ENCODE data around the gene PPIH.

- TF ChIP-seq POLR2A (IDR thresholded peaks at IDR 0.05), result no peak
- TF ChIP-seq, protein P1, sequence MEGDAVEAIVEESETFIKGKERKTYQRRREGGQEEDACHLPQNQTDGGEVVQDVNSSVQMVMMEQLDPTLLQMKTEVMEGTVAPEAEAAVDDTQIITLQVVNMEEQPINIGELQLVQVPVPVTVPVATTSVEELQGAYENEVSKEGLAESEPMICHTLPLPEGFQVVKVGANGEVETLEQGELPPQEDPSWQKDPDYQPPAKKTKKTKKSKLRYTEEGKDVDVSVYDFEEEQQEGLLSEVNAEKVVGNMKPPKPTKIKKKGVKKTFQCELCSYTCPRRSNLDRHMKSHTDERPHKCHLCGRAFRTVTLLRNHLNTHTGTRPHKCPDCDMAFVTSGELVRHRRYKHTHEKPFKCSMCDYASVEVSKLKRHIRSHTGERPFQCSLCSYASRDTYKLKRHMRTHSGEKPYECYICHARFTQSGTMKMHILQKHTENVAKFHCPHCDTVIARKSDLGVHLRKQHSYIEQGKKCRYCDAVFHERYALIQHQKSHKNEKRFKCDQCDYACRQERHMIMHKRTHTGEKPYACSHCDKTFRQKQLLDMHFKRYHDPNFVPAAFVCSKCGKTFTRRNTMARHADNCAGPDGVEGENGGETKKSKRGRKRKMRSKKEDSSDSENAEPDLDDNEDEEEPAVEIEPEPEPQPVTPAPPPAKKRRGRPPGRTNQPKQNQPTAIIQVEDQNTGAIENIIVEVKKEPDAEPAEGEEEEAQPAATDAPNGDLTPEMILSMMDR (IDR thresholded peaks at IDR 0.05), result no peak
Measured at GRCh38 chr1:42658877-42659337, 684 bp downstream of the PPIH start.
